MM.1S (cell line): ENCODE results near the gene RALGDS.

Experiments used
- EZH2 ChIP-seq: fragments of 300-600 bp; sonication (generic); optimal IDR thresholded peaks from 2 replicates; pipeline ENCODE3; 2017; ENCODE audit warnings: low read depth, mild to moderate bottlenecking, antibody characterized with exemption, low read length, mixed read lengths
- TF ChIP-seq, protein P1 (sequence below): fragments of 300-600 bp; sonication (generic); IDR thresholded peaks from 2 replicates; pipeline ENCODE4 v1.5.1; 2016; ENCODE audit warnings: antibody characterized with exemption, low read length, mixed read lengths

DNA sequence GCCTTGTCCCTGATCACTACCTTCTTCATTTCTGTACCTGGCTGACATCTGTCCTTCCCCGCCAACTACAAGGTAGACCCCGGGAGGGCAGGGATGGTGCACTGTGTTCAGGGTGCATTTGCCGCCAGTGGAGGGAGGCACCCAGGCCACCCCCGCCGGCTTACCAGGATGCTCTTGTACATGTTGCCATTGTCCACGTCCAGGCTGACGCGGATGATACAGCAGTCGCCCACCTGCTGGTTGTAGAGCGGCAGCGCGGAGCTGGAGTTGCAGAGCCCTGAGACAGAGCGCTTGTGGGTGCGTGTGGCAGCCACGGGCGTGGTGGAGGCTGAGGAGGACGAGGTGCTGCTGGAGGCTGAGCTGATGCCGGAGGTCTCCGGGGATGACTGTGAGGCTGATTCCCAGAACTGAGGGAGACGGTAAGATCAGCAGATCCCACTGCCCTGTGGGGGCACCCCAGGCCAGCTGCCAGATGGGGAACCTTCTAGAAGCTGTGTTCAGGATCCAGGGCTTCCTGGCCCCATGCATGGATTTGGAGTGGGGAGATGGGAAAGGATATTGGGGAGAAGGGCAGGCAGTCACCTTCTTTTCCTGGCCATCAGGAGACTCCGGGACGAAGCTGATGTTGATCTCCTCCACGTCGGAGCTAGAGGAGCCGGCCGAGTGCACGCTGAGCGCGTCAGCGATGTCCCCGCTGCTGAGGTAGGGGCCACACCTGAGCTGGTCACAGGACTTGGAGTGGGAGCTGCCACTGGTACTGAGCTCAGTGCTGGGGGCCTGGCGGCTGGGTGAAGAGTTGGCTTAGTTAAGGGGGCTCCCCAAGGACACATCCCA is 19.5 kb downstream of the RALGDS start:
- TF ChIP-seq, protein P1, sequence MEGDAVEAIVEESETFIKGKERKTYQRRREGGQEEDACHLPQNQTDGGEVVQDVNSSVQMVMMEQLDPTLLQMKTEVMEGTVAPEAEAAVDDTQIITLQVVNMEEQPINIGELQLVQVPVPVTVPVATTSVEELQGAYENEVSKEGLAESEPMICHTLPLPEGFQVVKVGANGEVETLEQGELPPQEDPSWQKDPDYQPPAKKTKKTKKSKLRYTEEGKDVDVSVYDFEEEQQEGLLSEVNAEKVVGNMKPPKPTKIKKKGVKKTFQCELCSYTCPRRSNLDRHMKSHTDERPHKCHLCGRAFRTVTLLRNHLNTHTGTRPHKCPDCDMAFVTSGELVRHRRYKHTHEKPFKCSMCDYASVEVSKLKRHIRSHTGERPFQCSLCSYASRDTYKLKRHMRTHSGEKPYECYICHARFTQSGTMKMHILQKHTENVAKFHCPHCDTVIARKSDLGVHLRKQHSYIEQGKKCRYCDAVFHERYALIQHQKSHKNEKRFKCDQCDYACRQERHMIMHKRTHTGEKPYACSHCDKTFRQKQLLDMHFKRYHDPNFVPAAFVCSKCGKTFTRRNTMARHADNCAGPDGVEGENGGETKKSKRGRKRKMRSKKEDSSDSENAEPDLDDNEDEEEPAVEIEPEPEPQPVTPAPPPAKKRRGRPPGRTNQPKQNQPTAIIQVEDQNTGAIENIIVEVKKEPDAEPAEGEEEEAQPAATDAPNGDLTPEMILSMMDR, result no peak
- no peak for TF ChIP-seq EZH2
